Fibroblast of lung (primary cell): ENCODE data around the gene OSM. TPM values are rescaled to one million over a fixed set of nuclear protein-coding genes. Genes with fewer than 3 reads are reported as not detected.

Experiments
- DNase-seq, 2 donors: peaks; one replicate each; pipeline versions ENCODE4 v3.0.0 to v3.0.0-alpha.2; 2010; ENCODE audit warnings: low read depth in 2 of 2
- H2AFZ ChIP-seq: 2 replicates; pipeline ENCODE4 v1.5.1; 2012; ENCODE audit warnings: low read length, control low read depth, inconsistent platforms
- H3K27ac ChIP-seq: 2 replicates; pipeline ENCODE4 v1.5.1; 2011; ENCODE audit warnings: low read length, control low read depth; ENCODE audit not compliant: insufficient read depth
- H3K27me3 ChIP-seq: 2 replicates; pipeline ENCODE4 v1.5.1; 2011; ENCODE audit warnings: mild to moderate bottlenecking, low read length; ENCODE audit not compliant: control insufficient read depth, insufficient read depth
- H3K36me3 ChIP-seq: 2 replicates; pipeline ENCODE4 v1.5.1; 2011; ENCODE audit warnings: low read length; ENCODE audit not compliant: control insufficient read depth, insufficient read depth
- H3K4me1 ChIP-seq: 2 replicates; pipeline ENCODE4 v1.5.1; 2011; ENCODE audit warnings: low read length; ENCODE audit not compliant: control insufficient read depth, insufficient read depth; ENCODE audit errors: extremely low read depth
- H3K4me2 ChIP-seq: 2 replicates; pipeline ENCODE4 v1.5.1; 2011; ENCODE audit warnings: low read length, control low read depth; ENCODE audit not compliant: insufficient read depth; ENCODE audit errors: extremely low read depth
- H3K4me3 ChIP-seq, 4 experiments: fragments of 200-600 bp in 1 of 4; sonication (generic) in 1 of 4; replicated peaks in 1 of 4; 2 replicates each; pipeline ENCODE4 v1.5.1; 2011 to 2016; ENCODE audit warnings: low read length in 4 of 4, low read depth in 3 of 4, mild to moderate bottlenecking in 3 of 4, control low read depth in 2 of 4, inconsistent platforms in 1 of 4, mixed read lengths in 1 of 4; ENCODE audit not compliant: insufficient read depth in 1 of 4; ENCODE audit errors: control extremely low read depth in 1 of 4
- H3K79me2 ChIP-seq: 2 replicates; pipeline ENCODE4 v1.5.1; 2012; ENCODE audit warnings: mild to moderate bottlenecking, low read length, inconsistent platforms; ENCODE audit not compliant: control insufficient read depth, insufficient read depth
- H3K9ac ChIP-seq: 2 replicates; pipeline ENCODE4 v1.5.1; 2011; ENCODE audit warnings: mild to moderate bottlenecking, low read length, control low read depth; ENCODE audit not compliant: insufficient read depth
- H3K9me3 ChIP-seq: 2 replicates; pipeline ENCODE4 v1.5.1; 2012; ENCODE audit warnings: low read depth, low read length; ENCODE audit not compliant: control insufficient read depth, insufficient read depth
- H4K20me1 ChIP-seq: 2 replicates; pipeline ENCODE4 v1.5.1; 2011; ENCODE audit warnings: low read length; ENCODE audit not compliant: control insufficient read depth, insufficient read depth; ENCODE audit errors: extremely low read depth
- CTCF ChIP-seq, 2 donors: IDR thresholded peaks in 1 of 2; conservative IDR thresholded peaks in 1 of 2; 1 replicate in 1 of 2; 2 replicates in 1 of 2; pipeline ENCODE4 v1.5.1; 2011 to 2012; ENCODE audit warnings: low read length in 2 of 2, control low read depth in 1 of 2, inconsistent platforms in 1 of 2, low read depth in 1 of 2, mild to moderate bottlenecking in 1 of 2
- EZH2 ChIP-seq: IDR thresholded peaks from 2 replicates; pipeline ENCODE4 v1.5.1; 2012; ENCODE audit warnings: low read length, control low read depth, mild to moderate bottlenecking; ENCODE audit errors: missing control alignments
- polyA plus RNA-seq, 2 donors: library from polyadenylated mRNA; depleted of rRNA in 1 of 2; stranded (reverse) in 1 of 2; unstranded in 1 of 2; fragments of >200 nt; gene quantifications; 2 replicates each; pipeline ENCODE4 v1.2.1, GENCODE V29; 2011 to 2012; ENCODE audit warnings: missing spikeins in 1 of 2
- total RNA-seq: library from RNA; depleted of rRNA; stranded (reverse); fragments of >200 nt; gene quantifications from 2 replicates; pipeline ENCODE4 v1.2.1, GENCODE V29; 2014

Gene OSM
- total and polyA plus RNA-seq, 2 donors (not counting 1 experiment from before 2014, with no cell fraction given): not detected

DNA sequence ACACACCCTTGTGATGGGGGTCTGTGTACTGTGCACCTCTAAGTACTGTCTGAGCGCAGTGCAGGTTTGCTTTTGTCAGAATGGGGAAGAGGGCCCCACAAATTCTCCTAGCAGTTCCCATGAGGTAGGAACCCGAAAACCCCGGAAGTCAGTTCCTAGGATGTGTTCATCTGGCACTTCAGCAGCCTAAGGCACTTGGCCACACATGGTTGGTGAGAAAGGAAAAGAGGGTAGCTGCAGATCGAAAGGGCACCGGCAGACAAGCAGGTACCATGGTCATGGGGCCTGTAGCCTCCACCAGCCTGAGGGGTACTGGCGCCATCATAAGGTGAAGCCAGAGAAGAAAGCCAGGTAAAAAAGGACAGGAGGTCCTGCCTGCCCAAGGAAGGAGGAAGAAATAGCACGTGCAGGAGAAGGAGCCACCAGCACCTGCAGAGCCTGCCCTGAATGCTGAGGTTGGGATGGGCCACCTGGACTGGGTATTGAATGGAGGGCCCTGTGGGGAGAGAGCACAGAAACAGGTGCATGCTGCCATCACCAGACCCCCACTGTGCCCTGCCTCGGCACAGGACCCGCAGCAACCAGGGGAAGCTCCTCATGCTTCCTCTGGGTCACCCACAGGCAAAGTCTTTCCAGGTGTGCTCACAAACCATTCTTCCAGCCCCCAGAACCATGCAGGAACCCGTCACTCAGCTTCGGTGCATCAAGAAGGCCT is 30.8 kb upstream of the OSM start:
- peaks cover 28% of the 10 kb centered on the region for H3K36me3 ChIP-seq
- H3K27ac ChIP-seq: no peak overlapping the region
- H3K27me3 ChIP-seq: no peaks in the 10 kb centered on the region
- no peak overlapping the region for H3K4me2 ChIP-seq
- H3K9me3 ChIP-seq: no peaks in the 10 kb centered on the region
- no peak for DNase-seq
- no peaks in the 10 kb centered on the region for H3K79me2 ChIP-seq
- H3K4me3 ChIP-seq: no peak overlapping the region
- H4K20me1 ChIP-seq: no peaks in the 10 kb centered on the region
- H3K4me1 ChIP-seq: peaks cover 6% of the 10 kb centered on the region
- no peak overlapping the region for H3K9ac ChIP-seq
- no peak for TF ChIP-seq EZH2
- TF ChIP-seq CTCF (conservative IDR thresholded peaks at IDR 0.05 in 1 of 2, IDR thresholded peaks at IDR 0.05 in 1 of 2; ENCODE audit: low read depth in 1 of 2, low read length in 2 of 2): no peak
- no peak overlapping the region for H2AFZ ChIP-seq

DNA sequence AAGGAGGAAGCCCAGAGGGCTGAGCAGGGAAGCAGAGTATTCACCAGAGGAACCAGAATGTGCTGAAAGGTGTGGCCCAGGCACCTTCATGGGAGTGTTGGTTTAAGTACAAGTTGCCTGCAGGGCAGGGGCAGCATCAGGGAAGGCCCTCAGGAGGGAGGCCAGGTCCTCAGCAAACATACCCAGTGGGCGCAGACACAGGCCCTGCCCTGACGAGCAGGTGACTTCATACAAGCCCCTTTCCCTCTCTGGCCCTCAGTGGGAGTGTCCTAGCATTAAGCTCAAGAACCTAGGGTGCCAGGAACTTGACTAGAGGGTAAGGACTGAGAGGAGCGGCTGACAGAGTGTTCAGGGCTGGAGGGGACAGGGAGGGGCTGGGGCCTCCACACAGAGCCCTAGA is 30.2 kb upstream of the OSM start:
- no peaks in the 10 kb centered on the region for H4K20me1 ChIP-seq
- no peak overlapping the region for H3K4me3 ChIP-seq
- H3K9ac ChIP-seq: no peak overlapping the region
- DNase-seq: no peak
- no peaks in the 10 kb centered on the region for H3K27me3 ChIP-seq
- H3K4me2 ChIP-seq: no peak overlapping the region
- H3K36me3 ChIP-seq: peaks cover 24% of the 10 kb centered on the region
- TF ChIP-seq CTCF (conservative IDR thresholded peaks at IDR 0.05 in 1 of 2, IDR thresholded peaks at IDR 0.05 in 1 of 2; ENCODE audit: low read depth in 1 of 2, low read length in 2 of 2) (no peak), EZH2 (no peak)
- H3K4me1 ChIP-seq: peaks cover 2% of the 10 kb centered on the region
- no peak overlapping the region for H3K27ac ChIP-seq
- no peaks in the 10 kb centered on the region for H3K9me3 ChIP-seq
- no peak overlapping the region for H2AFZ ChIP-seq
- no peaks in the 10 kb centered on the region for H3K79me2 ChIP-seq

DNA sequence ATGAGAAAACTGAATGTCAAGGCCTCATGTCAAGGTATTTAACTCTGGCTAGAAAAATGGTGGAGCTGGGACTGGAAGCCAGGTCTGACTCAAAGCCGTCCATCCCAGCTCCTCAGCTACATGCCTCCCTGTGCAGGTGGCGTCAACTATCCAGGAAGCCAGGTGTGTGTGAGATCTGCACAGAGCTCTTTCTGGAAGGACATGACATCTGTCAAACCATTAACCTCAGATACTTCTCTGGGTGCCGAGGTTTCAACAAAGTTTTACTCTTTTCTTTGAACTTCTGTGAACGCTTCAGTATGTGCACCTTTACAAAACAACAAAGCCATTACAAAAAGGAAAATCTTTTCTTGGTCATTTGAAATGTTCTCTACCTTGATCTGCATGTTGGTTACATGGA is 29.7 kb upstream of the OSM start:
- Histone ChIP-seq H3K4me3 (no peak overlapping the region), H2AFZ (no peak overlapping the region), H3K36me3 (peaks cover 24% of the 10 kb centered on the region), H3K9ac (no peak overlapping the region), H3K9me3 (no peaks in the 10 kb centered on the region), H3K79me2 (no peaks in the 10 kb centered on the region), H3K27me3 (no peaks in the 10 kb centered on the region), H4K20me1 (no peaks in the 10 kb centered on the region), H3K27ac (no peak overlapping the region), H3K4me1 (no peaks in the 10 kb centered on the region), H3K4me2 (no peak overlapping the region)
- TF ChIP-seq CTCF (conservative IDR thresholded peaks at IDR 0.05 in 1 of 2, IDR thresholded peaks at IDR 0.05 in 1 of 2; ENCODE audit: low read depth in 1 of 2, low read length in 2 of 2) (no peak), EZH2 (no peak)
- no peak for DNase-seq
